Cardiac fibroblast (primary cell): ENCODE measurements around the gene NCAPG.
A peak's percentile ranks its signal among the peaks of the same experiment; 100 is the strongest.

ENCODE experiments used
- DNase-seq, 2 donors: peaks; one replicate each; pipeline versions ENCODE4 v3.0.0 to v3.0.0-alpha.2; 2010; ENCODE audit warnings: low read depth in 2 of 2
- H3K4me3 ChIP-seq, 2 donors: replicated peaks in 1 of 2; 1 replicate in 1 of 2; 2 replicates in 1 of 2; pipeline ENCODE4 v1.5.1; 2011; ENCODE audit warnings: low read depth in 2 of 2, low read length in 2 of 2, mild to moderate bottlenecking in 2 of 2, moderate library complexity in 1 of 2
- TF ChIP-seq, protein P1 (sequence below): IDR thresholded peaks from one replicate; pipeline ENCODE4 v1.5.1; 2011; ENCODE audit warnings: low read depth, mild to moderate bottlenecking, low read length, inconsistent platforms

Gene NCAPG

DNA sequence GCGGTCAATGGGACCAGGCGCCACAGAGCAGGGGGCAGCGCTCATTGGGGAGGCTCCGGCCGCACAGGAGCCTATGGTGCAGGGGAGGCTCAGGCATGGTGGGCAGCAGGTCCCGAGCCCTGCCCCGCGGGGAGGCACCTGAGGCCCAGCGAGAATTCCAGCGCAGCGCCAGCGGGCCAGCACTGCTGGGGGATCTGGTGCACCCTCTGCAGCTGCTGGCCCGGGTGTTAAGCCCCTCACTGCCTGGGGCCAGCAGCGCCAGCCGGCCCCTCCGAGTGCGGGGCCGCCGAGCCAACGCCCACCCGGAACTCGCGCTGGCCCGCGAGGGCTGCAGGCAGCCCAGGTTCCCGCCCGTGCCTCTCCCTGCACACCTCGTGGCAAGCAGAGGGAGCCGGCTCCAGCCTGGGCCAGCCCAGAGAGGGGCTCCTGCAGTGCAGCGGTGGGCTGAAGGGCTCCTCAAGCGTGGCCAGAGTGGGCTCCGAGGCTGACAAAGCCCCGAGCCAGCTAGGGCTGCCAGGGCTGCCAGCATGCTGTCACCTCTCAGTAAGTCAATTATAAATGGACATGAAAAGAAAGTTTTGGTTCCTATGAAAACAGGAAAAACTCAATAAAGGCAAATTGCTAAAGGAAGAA is 43.8 kb upstream of the NCAPG start:
- TF ChIP-seq, protein P1, sequence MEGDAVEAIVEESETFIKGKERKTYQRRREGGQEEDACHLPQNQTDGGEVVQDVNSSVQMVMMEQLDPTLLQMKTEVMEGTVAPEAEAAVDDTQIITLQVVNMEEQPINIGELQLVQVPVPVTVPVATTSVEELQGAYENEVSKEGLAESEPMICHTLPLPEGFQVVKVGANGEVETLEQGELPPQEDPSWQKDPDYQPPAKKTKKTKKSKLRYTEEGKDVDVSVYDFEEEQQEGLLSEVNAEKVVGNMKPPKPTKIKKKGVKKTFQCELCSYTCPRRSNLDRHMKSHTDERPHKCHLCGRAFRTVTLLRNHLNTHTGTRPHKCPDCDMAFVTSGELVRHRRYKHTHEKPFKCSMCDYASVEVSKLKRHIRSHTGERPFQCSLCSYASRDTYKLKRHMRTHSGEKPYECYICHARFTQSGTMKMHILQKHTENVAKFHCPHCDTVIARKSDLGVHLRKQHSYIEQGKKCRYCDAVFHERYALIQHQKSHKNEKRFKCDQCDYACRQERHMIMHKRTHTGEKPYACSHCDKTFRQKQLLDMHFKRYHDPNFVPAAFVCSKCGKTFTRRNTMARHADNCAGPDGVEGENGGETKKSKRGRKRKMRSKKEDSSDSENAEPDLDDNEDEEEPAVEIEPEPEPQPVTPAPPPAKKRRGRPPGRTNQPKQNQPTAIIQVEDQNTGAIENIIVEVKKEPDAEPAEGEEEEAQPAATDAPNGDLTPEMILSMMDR: no peak
- no peak for DNase-seq
- H3K4me3 ChIP-seq: no peak overlapping the region

DNA sequence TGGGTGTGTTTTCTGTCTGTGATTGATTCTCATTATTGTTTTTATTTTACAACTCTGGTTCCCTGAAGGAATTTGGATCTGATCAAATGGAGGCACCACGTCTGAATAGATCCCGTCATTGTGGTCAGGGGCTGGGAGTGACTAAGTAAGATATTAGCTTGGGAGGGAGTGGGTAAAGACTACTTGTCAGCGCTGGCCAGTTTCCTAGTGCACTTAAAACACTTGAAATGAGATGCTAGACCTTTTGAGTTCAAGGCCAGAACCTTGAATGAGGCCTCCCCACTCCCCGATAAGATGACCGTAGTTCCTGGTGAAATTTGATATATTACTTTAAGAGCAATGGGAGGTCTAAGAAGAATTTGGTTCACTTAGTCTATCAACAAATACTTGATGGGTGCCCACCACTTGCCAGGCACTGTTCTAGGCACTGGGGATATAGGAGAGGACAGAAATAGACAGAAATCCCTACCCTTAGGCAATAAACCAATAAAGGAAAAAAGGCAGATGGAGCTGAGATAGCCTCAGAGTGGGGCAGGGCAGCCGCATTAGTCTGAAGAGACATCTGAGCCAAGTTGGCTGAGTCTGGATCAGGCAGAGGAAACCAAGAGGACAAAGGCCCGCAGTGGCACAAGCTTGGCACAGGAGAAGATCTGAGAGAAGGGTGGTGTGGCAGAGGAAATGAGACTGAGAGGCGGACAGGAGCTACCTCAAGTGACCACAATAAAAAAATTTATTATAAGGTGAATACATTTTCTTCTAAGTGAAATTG is 41.2 kb upstream of the NCAPG start:
- TF ChIP-seq, protein P1: no peak
- DNase-seq: no peak

DNA sequence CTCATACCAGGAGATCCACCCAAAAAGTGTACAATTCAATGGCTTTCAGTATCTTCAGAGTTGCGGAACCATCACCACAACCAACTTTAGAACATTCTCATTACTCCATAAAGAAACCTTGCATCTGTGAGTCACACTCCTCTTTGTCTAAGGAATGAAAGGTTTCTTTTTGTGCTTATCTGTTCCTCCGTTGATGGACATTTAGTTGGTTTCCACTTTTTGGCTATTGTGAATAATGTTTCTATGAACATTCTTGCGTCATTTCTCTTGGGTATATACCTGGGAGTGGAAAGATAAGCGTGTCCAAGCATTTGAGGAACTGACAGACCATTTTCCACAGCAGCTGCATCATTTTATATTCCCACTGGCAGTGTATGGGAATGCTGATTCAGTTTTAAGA is 39.9 kb upstream of the NCAPG start:
- H3K4me3 ChIP-seq: no peak overlapping the region
- TF ChIP-seq, protein P1: no peak
- peak in 1 of 2 donors; percentile 31 for DNase-seq

More for the DNA sequence above, 41.2 kb upstream of the NCAPG start:
- H3K4me3 ChIP-seq: no peak overlapping the region

DNA sequence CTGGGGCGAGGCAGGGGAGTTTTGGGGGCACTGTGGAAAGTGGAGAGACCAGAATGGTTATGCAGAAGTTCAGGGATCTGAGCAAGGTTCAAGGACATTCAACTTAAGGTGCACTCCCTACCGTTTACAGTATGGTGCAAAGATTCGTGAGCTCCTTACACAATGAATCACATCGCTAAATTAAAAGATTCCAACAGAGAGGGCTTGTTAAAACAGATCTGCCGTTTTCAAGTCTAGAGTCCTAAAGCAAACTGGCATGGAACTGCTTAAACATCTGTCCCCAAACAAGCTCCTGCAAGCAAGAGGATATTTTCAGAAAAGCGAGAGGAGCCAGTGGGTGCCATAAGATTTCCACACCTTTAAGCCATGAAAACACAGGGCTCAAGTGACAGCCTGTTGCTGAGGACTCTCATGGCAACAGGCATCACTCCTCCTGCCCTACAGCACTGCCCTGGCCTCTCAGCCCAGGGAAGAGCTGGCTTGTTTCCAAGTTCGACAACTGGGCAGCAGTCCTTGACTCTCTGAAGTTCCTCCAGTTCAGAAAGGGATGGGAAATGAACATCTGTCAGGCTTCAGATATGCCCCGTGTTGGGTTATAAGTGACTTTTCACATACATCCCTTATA is 39.4 kb upstream of the NCAPG start:
- DNase-seq: no peak
- no peak overlapping the region for H3K4me3 ChIP-seq
- TF ChIP-seq, protein P1: no peak

DNA sequence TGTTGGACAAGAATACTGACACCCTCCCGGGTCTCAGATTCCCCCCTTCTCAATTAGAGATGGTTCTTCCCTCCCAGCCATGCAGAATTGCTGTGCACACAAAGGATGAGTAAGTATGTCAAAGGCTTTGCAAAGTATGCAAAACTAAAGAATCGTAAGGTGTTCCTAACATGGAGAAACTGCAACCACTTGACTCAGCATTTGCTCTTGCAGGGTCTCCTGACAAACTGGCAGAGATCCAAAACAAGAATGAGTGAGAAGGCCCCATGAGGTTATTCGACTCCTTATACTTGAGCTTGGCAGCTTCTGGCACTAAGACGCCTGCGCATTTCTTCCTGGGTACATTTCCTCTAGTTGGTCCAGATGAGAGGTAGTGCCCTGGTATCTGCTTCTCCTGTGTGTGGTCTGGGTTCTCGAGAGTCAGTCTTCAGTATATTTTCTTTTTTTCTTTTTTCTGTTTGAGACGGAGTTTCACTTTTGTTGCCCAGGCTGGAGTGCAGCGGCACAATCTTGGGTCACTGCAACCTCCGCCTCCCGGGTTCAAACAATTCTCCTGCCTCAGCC is 37.6 kb upstream of the NCAPG start:
- TF ChIP-seq, protein P1: no peak
- DNase-seq: no peak
- H3K4me3 ChIP-seq: no peak overlapping the region

DNA sequence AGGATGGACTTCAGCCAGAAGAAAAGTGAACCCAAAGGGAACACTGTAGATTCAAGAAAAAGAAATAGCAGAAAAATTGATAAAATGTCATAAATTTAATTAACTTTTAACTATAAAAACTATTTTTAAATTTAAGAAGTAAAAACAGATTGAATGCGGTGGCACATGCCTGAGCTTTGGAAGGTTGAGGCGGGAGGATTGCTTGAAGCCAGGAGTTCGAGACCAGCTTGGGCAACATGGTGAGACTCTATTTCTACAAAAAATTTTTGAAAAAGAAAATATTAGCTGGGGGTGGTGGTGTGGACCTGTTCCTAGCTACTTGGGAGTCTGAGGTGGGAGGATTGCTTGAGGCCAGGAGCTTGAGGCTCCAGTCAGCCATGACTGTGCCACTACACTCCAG is 32.3 kb upstream of the NCAPG start:
- TF ChIP-seq, protein P1: no peak
- no peak for DNase-seq
- H3K4me3 ChIP-seq: no peak overlapping the region
